Activated naive CD4-positive, alpha-beta T cell treated with anti-CD3 and anti-CD28 coated beads, Interleukin-2, amount 50 U/mL, for 72 hours (primary cell): Measurements from ENCODE around the gene DYNLL1. TPM values are rescaled to one million over a fixed set of nuclear protein-coding genes. Genes with fewer than 3 reads are reported as not detected.
"Not testable (repeated sequence)": the region's sequence is repeated elsewhere in the genome, so short reads cannot be mapped to it uniquely, and the experiment has no call there.

ENCODE experiments used
- ATAC-seq, 2 donors: fragments of 150-1000 bp; cut with Tn5 transposase; 2 replicates each; pipeline ENCODE4 v1.10.0; 2021; ENCODE audit warnings: mild to moderate bottlenecking in 2 of 2, moderate library complexity in 2 of 2
- DNase-seq, 2 donors: peaks; one replicate each; pipeline ENCODE4 v3.0.0; 2021 to 2022; ENCODE audit warnings: low spot score in 2 of 2
- H3K27ac Mint-ChIP-seq, 2 donors: one replicate each; pipeline ENCODE4 v1.8.0; 2022; ENCODE audit warnings: mild to moderate bottlenecking in 2 of 2, mixed read lengths in 2 of 2
- H3K36me3 Mint-ChIP-seq, 2 donors: one replicate each; pipeline ENCODE4 v1.8.0; 2022; ENCODE audit warnings: mixed read lengths in 2 of 2
- H3K9me3 Mint-ChIP-seq, 2 donors: one replicate each; pipeline ENCODE4 v1.8.0; 2022; ENCODE audit warnings: mixed read lengths in 2 of 2
- total RNA-seq, 2 donors: library from RNA; stranded (reverse); gene quantifications; one replicate each; pipeline ENCODE4 v1.2.3, GENCODE V29; 2022

DYNLL1 gene
- total RNA-seq, 2 donors from 2014 or later = 49.5 to 157 TPM

- Mint-ChIP-seq H3K36me3 (no peaks in the 10 kb centered on the region), H3K9me3 (no peaks in the 10 kb centered on the region), H3K27ac (peak overlapping the region in 1 of 2 donors; percentile 36)
- DNase-seq = no peak
- no peak for ATAC-seq
These were observed 4.9 kb upstream of the DYNLL1 start for GRCh38 chr12:120490833-120491512.

DNA sequence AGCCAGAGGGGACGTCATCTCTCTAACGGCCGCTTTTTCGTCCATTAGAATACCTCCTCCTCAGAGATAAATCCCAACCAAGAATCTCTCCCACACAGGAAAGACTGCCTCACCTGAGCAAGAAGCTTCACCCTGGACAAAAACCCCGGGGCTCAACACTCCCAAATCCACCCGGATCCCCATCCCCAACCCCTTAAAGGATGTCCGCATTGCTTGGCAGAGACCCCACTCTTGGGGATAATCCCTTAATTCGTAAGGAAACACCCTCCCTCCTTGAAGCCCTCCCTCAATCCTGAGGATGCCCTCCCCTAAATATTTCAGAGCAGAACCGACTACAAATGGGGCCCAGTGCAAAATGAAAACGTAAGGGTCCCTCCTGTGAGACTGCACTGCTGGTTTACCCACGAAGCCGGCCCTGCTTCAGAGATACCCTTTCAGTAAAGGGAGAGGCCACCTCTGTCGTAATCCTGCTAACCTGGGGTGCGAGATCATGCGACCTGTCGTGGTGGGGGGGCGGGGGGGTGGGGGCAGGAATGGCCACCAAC, 655 bp upstream of the DYNLL1 start:
- ATAC-seq (no peak), DNase-seq (no peak)
- peak overlapping the region; percentile 82 to 94 for H3K27ac Mint-ChIP-seq
- H3K9me3 Mint-ChIP-seq = no peaks in the 10 kb centered on the region
- peaks cover 0 to 30% of the 10 kb centered on the region in 2 donors for H3K36me3 Mint-ChIP-seq

- H3K36me3 Mint-ChIP-seq = peaks cover 0 to 30% of the 10 kb centered on the region in 2 donors
- H3K27ac Mint-ChIP-seq = peak overlapping the region; percentile 82 to 98
- H3K9me3 Mint-ChIP-seq = no peaks in the 10 kb centered on the region
- ATAC-seq (peak in 1 of 2 donors; percentile 38), DNase-seq (peak; percentile 29 to 59)
These were observed 764 bp downstream of the DYNLL1 start for GRCh38 chr12:120496413-120497340.

DNA sequence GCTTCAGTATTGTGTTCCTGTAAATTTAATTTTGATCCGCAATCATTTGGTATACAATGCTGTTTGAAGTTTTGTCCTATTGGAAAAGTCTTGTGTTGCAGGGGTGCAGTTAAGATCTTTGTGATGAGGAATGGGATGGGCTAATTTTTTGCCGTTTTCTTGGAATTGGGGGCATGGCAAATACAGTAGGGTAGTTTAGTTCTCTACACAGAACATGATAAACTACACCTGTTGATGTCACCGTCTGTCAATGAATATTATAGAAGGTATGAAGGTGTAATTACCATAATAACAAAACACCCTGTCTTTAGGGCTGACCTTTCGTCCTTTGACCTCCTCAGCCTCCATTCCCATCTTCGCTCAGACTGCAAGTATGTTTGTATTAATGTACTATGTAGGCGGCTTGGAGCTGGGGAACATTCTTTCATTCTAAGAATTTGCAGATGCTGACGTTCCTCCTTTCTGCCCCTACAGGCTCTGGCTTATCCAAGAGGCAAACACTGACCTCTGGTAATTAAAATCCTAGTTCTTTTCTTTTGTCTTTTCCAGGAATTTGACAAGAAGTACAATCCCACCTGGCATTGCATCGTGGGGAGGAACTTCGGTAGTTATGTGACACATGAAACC, 1.7 kb downstream of the DYNLL1 start:
- Mint-ChIP-seq H3K36me3 (peaks cover 0 to 30% of the 10 kb centered on the region in 2 donors), H3K9me3 (no peaks in the 10 kb centered on the region)
- no peak for ATAC-seq

GRCh38 chr12:120498870-120499515, 3.1 kb downstream of the DYNLL1 start:
- Mint-ChIP-seq H3K36me3 (peaks cover 0 to 36% of the 10 kb centered on the region in 2 donors), H3K27ac (peak overlapping the region in 1 of 2 donors; percentile 72), H3K9me3 (no peaks in the 10 kb centered on the region)
- no peak for DNase-seq
- ATAC-seq = no peak

More for the DNA sequence above, 1.7 kb downstream of the DYNLL1 start:
- no peak for DNase-seq
- H3K27ac Mint-ChIP-seq = no peak overlapping the region

DNA sequence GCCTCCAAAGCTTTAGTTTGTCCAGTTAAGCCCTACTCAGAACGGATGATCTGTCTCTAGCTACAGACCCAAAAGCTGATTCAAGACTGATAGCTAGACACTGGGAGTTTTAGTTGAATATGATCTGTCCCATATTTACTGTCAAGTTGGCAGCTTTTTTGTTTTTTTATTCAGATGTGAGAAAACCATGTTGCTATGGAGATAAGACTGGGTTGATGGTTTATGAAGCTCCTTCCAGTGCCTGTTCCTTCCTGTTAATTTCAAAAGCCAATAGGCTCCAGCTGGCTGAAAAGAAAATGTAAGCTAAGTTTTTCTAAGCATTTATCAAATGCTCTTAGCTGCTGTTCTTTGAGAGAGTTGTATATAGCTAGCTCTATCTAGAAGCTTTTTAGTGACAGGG, 4.7 kb downstream of the DYNLL1 start:
- Mint-ChIP-seq H3K36me3 (peaks cover 0 to 36% of the 10 kb centered on the region in 2 donors), H3K27ac (peak overlapping the region; percentile 59 to 77), H3K9me3 (no peaks in the 10 kb centered on the region)
- no peak for DNase-seq
- no peak for ATAC-seq

- Mint-ChIP-seq H3K27ac (no peak overlapping the region), H3K36me3 (peaks cover 0 to 6% of the 10 kb centered on the region in 2 donors), H3K9me3 (no peaks in the 10 kb centered on the region)
- DNase-seq (no peak), ATAC-seq (no peak)
These were observed 8.7 kb downstream of the DYNLL1 start for GRCh38 chr12:120504587-120504986.

GRCh38 chr12:120508537-120508936, 12.6 kb downstream of the DYNLL1 start:
- Mint-ChIP-seq H3K27ac (no peak overlapping the region), H3K9me3 (no peaks in the 10 kb centered on the region), H3K36me3 (no peaks in the 10 kb centered on the region)
- DNase-seq = no peak
- ATAC-seq = no peak

DNA sequence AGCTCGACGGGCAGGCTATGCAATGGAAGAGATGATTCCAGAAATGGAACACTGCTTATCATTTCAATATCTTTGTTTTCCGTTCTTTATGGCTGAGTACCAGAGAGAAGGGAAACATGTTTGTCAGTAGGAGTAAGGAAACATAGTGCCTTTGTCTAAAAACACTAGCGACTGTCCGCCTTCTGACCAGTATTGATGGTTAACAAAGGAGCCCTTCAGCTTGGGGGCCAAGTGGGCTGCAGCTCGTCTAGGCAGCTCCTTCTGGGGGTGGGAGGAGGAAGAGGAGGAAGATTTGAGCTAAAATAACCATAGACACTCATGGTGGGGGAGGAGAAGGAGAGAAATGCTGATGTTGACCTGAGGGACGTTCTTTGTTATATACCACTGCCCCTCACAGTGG, 18.1 kb downstream of the DYNLL1 start:
- peaks cover 0 to 6% of the 10 kb centered on the region in 2 donors for H3K36me3 Mint-ChIP-seq
- H3K9me3 Mint-ChIP-seq = no peaks in the 10 kb centered on the region
- ATAC-seq (no peak), DNase-seq (no peak)
- H3K27ac Mint-ChIP-seq = peak overlapping the region in 1 of 2 donors; percentile 93

DNA sequence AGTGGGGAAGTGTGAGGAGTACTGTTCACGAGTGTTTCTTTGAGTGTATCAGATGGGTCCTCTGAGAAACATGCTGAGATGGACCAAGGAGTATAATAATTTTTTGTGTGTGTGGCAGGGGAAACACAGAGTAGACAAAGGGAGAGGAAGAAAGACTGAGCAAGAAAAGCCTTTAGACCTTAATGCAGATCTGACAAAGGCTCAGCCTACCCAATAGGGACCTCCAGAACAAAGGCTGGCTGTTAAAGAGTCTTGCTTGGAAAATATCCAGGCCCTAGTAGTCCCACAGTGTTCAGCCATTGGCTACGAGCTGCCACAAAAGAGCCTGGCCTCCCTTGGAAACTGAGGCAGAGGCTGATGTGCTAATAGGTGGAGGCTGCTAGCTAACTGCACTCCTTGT, 19.6 kb downstream of the DYNLL1 start:
- DNase-seq = no peak
- no peak for ATAC-seq
- H3K27ac Mint-ChIP-seq = no peak overlapping the region
- H3K36me3 Mint-ChIP-seq = peaks cover 0 to 6% of the 10 kb centered on the region in 2 donors
- no peaks in the 10 kb centered on the region for H3K9me3 Mint-ChIP-seq

- H3K9me3 Mint-ChIP-seq, ATAC-seq, H3K27ac Mint-ChIP-seq, DNase-seq, H3K36me3 Mint-ChIP-seq: not testable (repeated sequence)
These were observed 23.4 kb downstream of the DYNLL1 start for GRCh38 chr12:120519324-120519723.

DNA sequence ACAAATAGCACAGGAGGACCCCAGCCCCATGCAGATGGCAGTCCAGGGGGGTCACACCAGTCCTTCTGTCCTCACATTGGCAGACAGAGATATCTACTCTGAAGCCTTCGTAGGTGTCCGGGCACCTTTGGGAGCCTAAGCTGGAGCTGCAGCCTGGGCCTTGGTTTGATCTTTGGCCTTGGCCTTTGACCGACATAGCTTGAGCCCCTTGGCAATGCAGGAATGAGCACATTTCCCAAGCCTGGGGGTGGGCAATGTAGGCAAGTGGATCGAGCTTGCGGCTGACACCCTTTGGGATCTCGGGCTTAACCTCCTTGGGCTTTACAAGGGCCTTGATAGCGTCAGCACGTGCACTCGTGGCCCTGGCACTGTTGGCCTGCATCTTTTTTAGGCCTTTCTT, 26.7 kb downstream of the DYNLL1 start:
- H3K36me3 Mint-ChIP-seq = no peaks in the 10 kb centered on the region
- no peak overlapping the region for H3K27ac Mint-ChIP-seq
- no peak for DNase-seq
- ATAC-seq = no peak
- H3K9me3 Mint-ChIP-seq = no peaks in the 10 kb centered on the region

DNA sequence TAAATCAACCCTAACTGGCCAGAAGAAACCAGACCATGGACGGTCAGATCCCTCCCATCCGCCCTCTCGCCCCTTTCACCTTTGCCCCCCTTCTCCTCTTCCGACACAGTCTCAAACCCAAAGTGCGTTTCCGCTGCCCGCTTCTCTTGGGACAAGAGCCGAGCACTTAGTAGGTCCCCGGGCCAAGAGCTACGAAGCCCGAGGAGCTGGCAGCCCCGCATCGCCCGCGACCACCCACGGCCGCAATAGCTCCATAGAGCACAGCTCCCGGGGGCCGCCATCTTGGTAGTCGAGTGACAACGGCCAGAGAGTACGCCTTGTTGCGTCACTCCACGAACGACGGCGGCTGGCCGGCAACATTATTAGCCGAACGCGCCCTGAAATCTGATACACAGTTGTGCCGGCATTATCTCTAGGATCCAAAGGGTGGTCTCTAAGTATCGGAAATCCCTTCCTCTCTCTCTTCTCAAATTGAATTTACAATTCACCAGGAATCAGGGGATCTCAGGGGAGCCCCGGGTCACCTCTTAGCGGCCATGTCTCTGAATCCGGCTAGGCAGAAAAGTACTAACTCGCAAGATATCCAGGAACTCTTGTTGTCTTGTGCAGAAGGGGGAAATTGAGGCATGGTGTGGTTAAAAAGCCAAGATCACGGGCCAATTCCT, 33.1 kb downstream of the DYNLL1 start, which contains the start of gene COQ5:
COQ5 (minus strand) TSS at position 298 of the 665 bp plus-strand sequence; CDS start at position 281, 17 bp downstream.
- H3K36me3 Mint-ChIP-seq = peaks cover 10 to 13% of the 10 kb centered on the region in 2 donors
- no peaks in the 10 kb centered on the region for H3K9me3 Mint-ChIP-seq
- DNase-seq (peak; percentile 82), ATAC-seq (peak; percentile 92 to 95)
- H3K27ac Mint-ChIP-seq = peak within 1 kb of the TSS; percentile 93 to 100

GRCh38 chr12:120529641-120530417, 33.9 kb downstream of the DYNLL1 start:
- Mint-ChIP-seq H3K27ac (peak overlapping the region; percentile 93 to 100), H3K36me3 (peaks cover 11 to 15% of the 10 kb centered on the region in 2 donors), H3K9me3 (no peaks in the 10 kb centered on the region)
- no peak for DNase-seq
- ATAC-seq = no peak

DNA sequence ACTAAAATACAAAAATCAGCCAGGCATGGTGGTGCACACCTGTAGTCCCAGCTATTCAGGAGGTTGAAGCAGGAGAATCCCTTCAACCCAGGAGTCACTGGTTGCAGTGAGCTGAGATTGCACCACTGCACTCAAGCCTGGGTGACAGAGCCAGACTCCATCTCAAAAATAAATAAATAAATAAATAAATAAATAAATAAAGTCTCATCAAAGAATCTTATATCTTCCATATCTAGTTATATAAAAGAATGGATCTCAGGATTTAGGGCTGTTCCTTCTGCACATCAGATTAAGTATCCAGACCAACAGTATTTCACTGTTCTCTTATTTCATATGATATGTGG, 34.5 kb downstream of the DYNLL1 start:
- H3K27ac Mint-ChIP-seq = peak overlapping the region in 1 of 2 donors; percentile 93
- H3K9me3 Mint-ChIP-seq, ATAC-seq, DNase-seq: not testable (repeated sequence)
- H3K36me3 Mint-ChIP-seq = peaks cover 17 to 20% of the 10 kb centered on the region in 2 donors
